Measurements from ENCODE around the gene VPS33B.

- TF ChIP-seq CTCF (IDR thresholded peaks at IDR 0.05) (no peak), POLR2A (IDR thresholded peaks at IDR 0.05; ENCODE audit: low read depth) (no peak), EP300 (IDR thresholded peaks at IDR 0.05) (no peak), POLR2AphosphoS5 (IDR thresholded peaks at IDR 0.05) (no peak)
These were observed 66.6 kb downstream of the VPS33B start for GRCh38 chr15:90955624-90956273.
